ENCODE data around the gene GSG1L.
"Not testable (repeated sequence)": the region's sequence is repeated elsewhere in the genome, so short reads cannot be mapped to it uniquely, and the experiment has no call there.

The GSG1L gene

GRCh38 chr16:27950206-27950887, 113.2 kb downstream of the GSG1L start:
- DNase-seq (ENCODE audit: low spot score) = no peak

DNA sequence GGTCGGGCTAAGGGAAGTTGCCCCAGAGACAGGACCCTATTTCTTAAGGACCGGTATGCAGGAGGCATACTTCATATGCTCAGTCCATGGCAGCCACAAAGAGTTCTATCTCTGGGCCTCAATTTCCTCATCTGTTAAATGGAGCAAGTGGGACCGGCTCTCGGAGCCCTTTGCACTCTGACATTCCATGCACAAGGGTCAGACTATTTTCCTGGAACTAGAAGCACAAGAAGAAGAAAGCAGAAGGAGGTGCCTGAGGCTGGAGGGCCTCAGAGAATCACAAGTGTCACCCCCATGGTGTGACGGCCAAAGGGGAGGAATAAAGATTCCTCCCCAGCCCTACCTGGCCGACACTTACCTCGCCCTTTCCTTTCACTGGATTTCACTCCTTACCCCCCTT, 115.8 kb downstream of the GSG1L start:
- no peak for DNase-seq (ENCODE audit: low spot score)

DNA sequence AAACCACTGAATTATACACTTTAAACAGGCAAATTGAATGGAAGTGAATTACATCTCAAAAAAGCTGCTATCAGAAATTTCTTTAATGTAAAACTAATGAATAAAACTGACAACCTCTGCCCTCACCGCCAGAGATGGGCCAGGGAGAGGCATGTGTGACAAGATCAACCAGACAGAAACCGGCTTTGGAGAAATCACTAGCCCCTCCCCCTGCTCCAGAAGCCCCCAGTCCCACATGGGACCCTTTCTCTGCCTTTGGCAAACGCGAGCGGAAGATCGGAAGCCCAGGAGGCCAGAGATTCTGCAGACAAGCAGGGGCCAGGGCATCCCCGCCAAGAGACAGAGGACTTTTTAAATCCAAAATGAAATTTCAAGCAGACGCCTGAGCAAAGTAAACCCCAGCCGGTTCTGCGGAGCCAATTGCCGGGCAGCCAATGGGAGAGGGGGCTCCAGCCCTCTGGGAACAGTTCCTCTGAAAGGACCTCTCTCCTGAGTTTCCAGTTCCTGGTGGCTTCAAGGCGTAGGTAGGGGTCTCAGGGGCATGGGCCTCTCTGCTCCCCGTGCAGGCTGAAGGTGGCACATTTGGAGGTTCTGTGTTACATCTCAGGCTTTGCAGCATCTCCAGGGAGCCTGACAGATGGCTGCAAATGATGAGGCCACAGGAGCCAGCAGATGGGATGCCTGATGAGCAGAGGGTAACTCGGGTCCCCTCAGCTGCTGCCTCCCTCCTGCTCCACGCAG, 118.1 kb downstream of the GSG1L start:
- DNase-seq (ENCODE audit: low spot score) = no peak

DNA sequence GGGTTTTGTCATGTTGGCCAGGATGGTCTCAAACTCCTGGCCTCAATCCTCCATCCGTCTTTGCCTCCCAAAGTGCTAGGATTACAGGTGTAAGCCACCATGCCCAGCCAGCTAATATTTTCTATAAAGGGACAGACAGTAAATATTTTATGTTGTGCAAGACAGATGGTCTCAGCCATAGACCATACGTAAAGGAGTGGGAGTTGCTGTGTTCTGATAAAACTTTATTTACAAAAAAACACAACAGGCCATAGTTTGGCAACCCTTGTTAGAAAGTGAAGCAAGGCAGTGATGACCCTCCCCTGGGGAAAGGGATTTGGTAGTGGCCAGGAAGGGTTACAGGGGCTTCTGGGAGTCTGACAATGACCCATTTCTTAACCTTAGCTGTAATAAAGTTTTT, 119.7 kb downstream of the GSG1L start:
- no peak for DNase-seq (ENCODE audit: low spot score)

- DNase-seq (ENCODE audit: low spot score) = not testable (repeated sequence)
Measured at GRCh38 chr16:27942071-27942470, 121.4 kb downstream of the GSG1L start.

- DNase-seq (ENCODE audit: low spot score) = no peak
Measured at GRCh38 chr16:27935076-27935475, 128.4 kb downstream of the GSG1L start.

GRCh38 chr16:27932542-27933135, 130.9 kb downstream of the GSG1L start:
- no peak for DNase-seq (ENCODE audit: low spot score)

- no peak for DNase-seq (ENCODE audit: low spot score)
Measured at GRCh38 chr16:27929818-27930217, 133.7 kb downstream of the GSG1L start.

GRCh38 chr16:27928542-27928941, 135.0 kb downstream of the GSG1L start:
- DNase-seq (ENCODE audit: low spot score) = no peak

- DNase-seq (ENCODE audit: low spot score) = no peak
Measured at GRCh38 chr16:27927266-27927901, 136.1 kb downstream of the GSG1L start.

GRCh38 chr16:27925612-27926011, 137.9 kb downstream of the GSG1L start:
- DNase-seq (ENCODE audit: low spot score) = no peak

DNA sequence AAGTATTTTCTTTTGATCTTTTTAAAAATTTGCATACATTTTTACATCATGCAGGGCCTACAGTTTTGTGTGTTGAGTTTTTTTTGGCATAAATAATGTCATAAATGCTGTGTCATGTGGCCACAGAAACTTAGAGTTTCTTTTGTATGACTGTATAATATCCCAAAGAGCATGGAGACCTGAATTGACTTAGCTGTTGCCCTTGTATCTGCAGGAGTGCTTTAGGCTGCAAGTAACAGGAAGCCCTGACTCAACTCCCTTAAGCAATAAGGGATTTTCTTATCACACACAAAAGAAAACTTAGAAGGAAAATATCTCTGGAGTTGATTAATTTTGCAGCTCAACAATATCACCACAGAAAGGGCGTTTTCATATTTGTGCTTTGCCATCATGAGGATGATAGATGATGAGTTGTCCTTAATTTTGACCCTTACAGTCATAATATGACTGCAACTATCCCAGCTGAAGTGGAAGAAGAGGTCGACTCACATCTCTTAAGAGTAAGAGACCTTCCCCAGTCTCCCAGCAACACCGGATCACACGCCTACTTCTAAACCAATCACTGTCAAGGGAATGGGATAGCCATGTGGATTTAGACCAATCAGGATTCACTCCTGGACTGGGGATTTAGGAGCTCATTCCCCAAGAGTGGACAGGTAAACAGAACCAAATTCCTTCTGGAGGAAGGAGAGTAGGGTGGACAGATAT, 138.9 kb downstream of the GSG1L start:
- DNase-seq (ENCODE audit: low spot score) = no peak

DNA sequence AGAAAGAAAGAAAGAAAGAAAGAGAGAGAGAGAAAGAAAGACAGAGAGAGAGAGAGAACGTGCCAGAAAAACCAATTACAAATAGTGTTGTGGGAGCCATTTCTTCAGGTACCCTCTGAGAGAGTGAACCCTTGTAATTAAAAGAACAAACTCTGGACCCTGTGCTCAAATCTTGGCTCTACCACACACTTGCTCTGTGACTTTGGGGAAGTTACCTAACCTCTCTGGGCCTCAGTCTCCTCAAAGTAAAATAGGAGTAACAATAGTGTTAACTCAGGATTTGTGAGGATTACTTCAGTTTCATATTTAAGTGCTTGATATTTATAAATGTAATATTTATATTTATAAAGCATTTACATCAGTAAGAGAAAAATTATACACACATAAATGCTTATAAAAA, 139.8 kb downstream of the GSG1L start:
- DNase-seq (ENCODE audit: low spot score) = no peak

DNA sequence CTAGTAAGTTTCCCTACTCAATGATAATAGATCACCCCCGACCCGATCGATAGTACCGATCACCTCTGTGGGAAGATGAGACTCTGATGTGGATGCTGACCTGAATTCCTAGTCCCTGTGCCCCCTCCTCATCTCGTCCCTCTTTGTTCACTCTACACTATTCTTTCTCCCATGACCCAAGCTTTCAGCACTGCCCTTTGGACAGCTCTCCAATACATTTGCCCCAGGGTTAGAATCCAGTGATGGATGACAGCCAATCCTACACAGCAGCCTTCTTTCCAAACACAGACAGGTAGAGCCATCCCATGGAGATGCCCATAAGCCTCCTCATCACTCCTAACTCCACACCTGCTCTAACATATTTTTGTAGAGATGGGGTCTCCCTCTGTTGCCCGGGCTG, 141.1 kb downstream of the GSG1L start:
- DNase-seq (ENCODE audit: low spot score) = no peak

DNA sequence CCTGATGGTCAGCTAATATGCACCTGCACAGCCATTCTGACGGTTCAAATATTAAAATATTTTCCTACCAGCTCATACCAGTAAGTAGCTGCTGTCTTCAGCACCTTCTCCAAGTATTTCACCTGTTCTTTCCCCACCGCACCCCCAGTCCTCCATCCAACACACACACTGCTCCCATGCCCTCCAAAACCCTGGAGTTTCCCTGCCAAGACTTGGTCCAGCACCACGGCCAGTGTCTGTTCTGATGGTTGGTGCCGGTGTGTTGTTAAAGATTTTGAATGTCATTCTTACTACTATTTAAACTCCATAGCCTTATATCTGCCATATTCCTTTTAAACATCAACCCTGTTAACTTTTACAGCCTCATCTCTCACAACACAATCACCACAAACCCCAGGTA, 142.4 kb downstream of the GSG1L start:
- DNase-seq (ENCODE audit: low spot score) = no peak

DNA sequence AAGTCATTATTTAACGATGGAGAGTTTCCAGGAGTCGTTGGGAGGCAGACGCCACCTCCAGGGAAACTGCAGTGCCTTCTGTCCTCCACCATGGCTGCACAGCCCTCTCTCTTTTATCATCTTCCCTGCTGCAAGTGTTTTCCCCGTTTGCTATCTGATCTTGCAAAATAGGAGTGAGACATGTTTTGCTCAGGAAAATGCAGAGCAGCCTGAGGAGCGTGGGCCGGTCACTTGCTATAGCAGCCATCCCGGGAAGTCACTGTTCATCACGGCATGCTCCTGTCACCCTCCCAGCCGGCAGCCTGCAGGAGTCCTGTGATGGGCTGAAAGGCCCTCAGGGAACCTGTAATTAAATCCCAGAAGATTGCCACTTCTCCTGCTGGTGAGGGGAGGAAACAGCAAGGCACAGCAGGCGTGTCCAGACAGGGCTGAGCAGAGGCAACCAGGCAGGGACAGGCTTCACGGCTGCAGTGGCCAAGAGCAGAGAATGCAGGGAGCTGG, 143.1 kb downstream of the GSG1L start:
- DNase-seq (ENCODE audit: low spot score) = no peak

DNA sequence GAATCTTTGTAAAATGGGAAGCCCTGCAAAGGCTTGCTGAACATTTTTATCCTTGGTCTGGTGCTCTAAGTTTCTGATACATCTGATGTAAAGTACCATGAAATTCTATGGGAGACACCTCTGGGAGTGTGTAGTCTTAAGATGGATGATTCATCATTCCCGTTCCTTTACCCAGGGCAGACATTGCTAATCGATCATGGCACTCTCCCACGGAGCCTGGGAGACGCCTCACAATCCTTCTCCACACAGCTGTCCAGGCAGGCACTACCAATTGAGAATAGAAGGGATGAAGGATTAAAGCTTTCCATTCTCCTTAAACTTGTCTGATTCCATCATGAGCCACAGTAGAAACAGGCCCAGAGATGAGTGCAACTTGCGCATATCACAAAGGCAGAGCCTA, 144.8 kb downstream of the GSG1L start:
- DNase-seq (ENCODE audit: low spot score) = no peak

DNA sequence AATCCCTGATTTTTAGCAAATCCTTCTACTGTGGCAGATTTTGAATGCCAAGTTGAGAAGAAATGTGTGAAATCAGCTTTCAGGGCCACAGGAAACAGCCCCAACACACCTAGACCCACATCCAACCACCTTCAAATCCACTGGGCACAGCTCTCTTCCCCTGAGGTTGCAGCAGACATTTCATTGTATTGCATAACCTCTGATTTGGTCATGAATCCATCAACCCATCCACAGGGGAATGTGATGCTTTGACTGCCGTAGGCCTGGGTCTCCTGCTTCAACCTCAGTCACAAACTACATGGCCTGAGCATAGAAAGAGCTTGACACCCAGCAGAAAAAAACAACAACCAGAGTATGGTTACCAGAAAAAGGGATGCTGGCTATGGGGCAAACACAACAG, 145.6 kb downstream of the GSG1L start:
- no peak for DNase-seq (ENCODE audit: low spot score)

DNA sequence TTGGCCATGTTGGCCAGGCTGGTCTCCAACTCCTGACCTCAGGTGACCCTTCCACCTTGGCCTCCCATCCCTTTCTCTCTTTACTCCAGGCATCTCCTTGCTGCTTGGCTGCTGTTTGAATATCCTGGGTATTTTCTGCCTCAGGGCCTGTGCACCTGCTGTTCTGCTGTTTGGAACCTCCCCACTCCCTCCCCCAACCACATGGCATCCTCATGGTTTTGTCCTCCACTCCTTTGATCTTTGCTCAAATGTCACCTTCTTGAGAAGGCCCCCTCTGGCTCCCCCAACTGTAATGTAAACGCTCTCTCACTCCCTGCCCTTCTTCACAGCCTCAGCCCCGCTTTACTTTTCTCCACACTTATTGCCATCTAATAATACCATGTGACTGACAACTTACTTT, 152.0 kb downstream of the GSG1L start:
- no peak for DNase-seq (ENCODE audit: low spot score)

- no peak for DNase-seq (ENCODE audit: low spot score)
Measured at GRCh38 chr16:27907457-27907972, 156.0 kb downstream of the GSG1L start.

DNA sequence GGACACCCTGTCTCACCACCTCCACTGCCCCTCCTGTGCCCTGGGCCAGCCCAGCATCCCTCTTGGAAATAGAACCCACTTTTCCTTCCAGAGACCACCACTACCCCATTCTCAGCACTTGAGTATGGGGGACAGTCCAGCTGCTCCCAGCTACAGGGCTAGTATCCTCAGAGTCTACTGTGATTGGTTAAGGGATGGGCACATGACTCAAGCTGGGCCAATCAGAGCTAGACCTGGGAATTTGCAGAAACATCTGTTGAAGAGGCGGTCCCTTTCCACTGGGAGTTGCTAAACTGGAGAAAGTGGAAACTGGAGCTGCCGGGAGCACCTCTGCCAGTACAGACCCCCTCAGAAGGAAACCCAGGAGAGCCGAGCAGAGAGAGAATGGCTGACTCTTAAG, 156.6 kb downstream of the GSG1L start:
- DNase-seq (ENCODE audit: low spot score) = no peak
